Measurements from ENCODE around the gene DDX20.
A peak's percentile ranks its signal among the peaks of the same experiment; 100 is the strongest.

DDX20 gene, protein sequence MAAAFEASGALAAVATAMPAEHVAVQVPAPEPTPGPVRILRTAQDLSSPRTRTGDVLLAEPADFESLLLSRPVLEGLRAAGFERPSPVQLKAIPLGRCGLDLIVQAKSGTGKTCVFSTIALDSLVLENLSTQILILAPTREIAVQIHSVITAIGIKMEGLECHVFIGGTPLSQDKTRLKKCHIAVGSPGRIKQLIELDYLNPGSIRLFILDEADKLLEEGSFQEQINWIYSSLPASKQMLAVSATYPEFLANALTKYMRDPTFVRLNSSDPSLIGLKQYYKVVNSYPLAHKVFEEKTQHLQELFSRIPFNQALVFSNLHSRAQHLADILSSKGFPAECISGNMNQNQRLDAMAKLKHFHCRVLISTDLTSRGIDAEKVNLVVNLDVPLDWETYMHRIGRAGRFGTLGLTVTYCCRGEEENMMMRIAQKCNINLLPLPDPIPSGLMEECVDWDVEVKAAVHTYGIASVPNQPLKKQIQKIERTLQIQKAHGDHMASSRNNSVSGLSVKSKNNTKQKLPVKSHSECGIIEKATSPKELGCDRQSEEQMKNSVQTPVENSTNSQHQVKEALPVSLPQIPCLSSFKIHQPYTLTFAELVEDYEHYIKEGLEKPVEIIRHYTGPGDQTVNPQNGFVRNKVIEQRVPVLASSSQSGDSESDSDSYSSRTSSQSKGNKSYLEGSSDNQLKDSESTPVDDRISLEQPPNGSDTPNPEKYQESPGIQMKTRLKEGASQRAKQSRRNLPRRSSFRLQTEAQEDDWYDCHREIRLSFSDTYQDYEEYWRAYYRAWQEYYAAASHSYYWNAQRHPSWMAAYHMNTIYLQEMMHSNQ

GRCh38 chr1:111755331-111756123, at the start of gene DDX20:
Gene DDX20 (plus strand): TSS chr1:111755901. CDS start chr1:111755925, 24 bp downstream.
- peak; percentile 82 to 91 for DNase-seq (ENCODE audit: low read depth in 2 of 2)

DNA sequence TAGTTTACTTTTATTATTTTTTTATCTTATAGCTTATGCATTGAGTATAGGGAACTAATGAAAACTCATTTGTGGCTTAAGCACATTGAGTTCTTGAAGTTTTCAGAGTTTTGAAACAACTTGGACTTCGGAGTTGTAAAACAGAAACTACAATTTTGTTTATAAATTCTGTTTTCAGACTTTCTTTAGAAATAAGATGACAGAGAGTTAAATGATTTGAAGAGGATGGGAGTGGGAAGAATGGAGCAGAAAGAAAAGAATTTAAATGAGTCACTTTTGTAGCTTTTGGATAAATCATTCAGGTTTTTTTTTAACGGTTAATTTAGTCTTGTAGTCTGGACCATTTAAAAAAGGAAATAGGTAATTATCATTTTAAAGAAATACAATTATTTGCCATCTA, 48.8 kb upstream of the DDX20 start:
- DNase-seq (ENCODE audit: low read depth in 2 of 2) = no peak

- no peak for DNase-seq (ENCODE audit: low read depth in 2 of 2)
These were observed 47.8 kb upstream of the DDX20 start for GRCh38 chr1:111707906-111708305.

- no peak for DNase-seq (ENCODE audit: low read depth in 2 of 2)
These were observed 45.7 kb upstream of the DDX20 start for GRCh38 chr1:111709986-111710385.

DNA sequence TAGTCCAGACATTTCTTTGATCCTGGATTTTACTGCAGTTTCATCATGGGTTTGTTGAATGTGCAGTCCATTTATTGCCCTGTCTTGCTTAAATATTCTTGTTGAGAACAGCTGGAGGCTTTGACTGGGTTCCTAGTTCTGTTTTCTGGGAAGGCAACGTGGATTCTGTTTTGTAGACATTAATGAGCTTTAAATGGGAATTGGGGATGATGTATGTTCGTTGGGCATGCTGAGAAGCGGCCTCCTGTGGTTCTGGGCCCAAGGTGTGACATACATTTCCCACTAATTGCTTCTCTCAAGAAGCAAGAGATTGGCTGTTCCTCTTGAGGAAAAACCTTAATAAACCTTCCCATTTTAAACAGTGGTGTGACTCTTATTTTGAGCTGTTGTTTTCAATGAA, 39.4 kb upstream of the DDX20 start:
- DNase-seq (ENCODE audit: low read depth in 2 of 2) = no peak

GRCh38 chr1:111717450-111717849, 38.3 kb upstream of the DDX20 start:
- DNase-seq (ENCODE audit: low read depth in 2 of 2) = no peak

DNA sequence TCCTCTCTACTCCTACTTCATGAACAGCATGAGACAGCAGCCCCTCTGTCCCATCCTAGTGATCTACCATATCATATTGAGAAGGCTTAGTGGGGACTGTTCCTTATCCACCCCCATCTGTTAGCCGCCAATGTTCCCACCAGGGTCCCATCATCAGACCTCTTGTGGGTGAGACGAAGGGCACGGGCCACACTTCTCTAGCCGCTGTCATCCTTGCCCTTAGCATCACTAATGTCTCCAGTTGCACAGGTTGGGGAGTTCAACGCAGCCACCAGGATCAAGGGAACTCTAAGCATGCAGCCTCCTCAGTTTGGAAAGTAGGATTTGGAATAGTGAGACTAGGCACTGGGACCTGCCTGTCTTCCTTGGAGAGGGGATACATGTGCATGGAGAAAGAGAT, 36.6 kb upstream of the DDX20 start:
- DNase-seq (ENCODE audit: low read depth in 2 of 2) = no peak

GRCh38 chr1:111719674-111720132, 36.0 kb upstream of the DDX20 start:
- DNase-seq (ENCODE audit: low read depth in 2 of 2) = no peak

DNA sequence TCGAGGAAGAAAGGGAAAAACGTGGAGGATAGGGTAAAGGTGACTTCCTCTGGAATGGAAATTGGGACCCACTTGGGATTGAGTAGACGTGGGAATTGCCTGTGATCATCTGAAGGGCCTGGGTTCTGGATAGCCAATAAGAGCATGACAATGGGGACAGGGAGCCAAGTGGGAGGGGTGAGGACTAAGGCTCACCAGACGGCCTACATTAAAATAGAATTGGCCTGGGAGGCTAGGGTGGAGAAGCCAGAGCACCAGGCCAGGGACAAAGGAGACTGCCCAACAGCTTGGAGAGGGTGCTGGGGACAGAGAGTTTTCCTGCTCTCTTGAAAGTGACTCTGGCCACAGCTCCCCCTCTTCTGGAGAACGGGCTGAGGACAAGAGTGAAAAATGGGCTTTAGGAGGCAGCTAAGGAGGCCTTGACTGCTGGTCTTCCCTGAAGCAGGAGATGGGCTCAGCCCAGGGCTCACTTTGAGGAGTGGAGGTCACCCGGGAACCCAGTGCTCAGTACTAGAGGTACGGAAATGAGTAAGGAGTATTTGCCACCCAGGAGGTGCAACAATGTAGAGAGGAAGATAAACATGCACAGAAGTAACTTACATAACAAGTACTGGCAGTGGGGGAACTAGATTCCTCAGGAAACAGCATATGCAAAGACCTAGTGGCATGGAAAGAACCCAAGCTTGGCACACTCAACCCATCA, 35.3 kb upstream of the DDX20 start:
- no peak for DNase-seq (ENCODE audit: low read depth in 2 of 2)

- DNase-seq (ENCODE audit: low read depth in 2 of 2) = no peak
These were observed 34.5 kb upstream of the DDX20 start for GRCh38 chr1:111720977-111721786.

DNA sequence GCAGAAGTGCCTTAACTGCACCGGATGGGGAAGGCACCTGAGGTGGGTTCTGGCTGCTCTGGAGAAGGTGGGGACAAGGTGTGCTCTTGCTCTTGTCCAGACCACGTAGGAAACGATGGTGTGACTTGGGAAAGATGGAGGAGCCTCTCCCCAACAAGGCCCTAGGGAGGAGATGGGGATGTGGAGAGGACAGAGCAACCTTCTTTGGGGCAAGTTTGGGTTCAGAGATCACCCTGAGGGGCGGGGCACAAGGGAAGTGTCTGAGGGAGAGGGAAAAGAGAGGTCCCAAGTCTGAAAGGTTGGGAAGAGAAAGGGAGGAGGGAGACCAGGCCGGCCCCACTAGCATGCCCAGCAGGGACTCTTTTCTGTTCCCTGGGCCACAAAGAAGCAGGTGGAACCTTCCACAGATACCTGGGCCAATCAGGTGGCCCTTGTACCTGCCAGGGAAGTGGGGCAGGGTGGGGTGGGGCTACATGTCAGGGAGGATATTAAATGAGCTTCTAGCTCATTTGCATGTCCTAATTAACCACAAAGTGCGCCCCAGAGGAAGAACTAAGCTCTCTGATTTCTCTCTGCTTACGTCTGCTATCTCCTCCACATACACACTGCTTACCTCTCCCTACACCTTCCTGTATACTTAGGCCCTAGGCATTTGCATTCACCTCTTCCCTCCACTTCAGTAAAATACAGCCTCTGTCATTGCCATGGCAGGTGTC, 32.5 kb upstream of the DDX20 start:
- no peak for DNase-seq (ENCODE audit: low read depth in 2 of 2)

GRCh38 chr1:111723871-111724270, 31.8 kb upstream of the DDX20 start:
- no peak for DNase-seq (ENCODE audit: low read depth in 2 of 2)

- no peak for DNase-seq (ENCODE audit: low read depth in 2 of 2)
These were observed 30.5 kb upstream of the DDX20 start for GRCh38 chr1:111725192-111725591.

GRCh38 chr1:111727056-111727455, 28.6 kb upstream of the DDX20 start:
- no peak for DNase-seq (ENCODE audit: low read depth in 2 of 2)

DNA sequence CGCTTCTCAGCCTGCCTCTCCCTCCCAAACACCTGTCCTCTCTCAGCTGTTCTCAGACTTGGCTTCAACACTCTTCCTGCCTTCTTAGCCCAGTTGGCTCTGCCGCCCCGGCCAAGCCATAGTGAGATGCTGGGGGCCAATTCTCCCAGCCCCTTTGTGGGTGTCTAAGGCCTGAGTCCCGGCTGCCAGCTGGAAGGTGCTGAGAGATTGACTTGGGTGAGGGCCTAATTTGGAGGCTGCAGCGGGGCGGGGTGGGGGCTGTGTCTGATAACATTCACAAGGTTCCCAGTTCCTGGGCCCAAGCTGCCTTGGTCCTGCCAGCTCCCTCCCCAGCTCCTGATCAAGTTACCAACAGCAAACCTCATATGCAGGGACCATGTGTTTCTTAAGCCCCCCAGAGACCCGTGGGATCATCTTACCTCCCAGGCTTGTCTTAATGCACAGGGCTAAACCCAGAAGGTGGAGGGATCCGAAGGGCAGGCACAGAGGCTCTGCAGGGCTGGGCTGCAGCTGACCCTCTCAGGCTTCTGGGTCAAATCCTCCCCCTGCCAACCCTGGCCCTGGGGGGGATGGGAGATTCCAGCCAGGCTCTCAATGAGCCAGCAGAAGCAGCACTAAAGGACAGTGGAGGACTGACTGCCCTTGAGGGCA, 26.3 kb upstream of the DDX20 start:
- DNase-seq (ENCODE audit: low read depth in 2 of 2) = no peak

GRCh38 chr1:111729946-111730681, 25.6 kb upstream of the DDX20 start:
- DNase-seq (ENCODE audit: low read depth in 2 of 2) = no peak

DNA sequence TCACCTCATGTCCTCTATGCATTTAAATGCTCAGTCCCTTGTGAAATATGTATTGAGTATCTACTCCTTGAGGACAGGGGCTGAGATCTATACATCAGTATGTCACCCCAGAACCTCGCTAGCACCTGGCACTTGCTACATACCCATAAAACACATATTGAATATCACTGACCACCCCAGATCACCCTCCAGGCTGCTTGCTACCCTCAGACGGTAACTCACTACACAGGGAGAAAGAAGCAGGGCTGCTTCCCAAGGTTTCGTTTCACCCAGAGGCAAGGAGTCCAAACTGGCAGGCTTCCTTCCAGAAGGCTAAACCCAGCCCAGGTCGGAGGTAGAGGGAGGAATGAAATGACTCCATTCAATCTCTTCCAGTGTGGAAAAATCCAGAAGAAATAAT, 25.0 kb upstream of the DDX20 start:
- no peak for DNase-seq (ENCODE audit: low read depth in 2 of 2)

DNA sequence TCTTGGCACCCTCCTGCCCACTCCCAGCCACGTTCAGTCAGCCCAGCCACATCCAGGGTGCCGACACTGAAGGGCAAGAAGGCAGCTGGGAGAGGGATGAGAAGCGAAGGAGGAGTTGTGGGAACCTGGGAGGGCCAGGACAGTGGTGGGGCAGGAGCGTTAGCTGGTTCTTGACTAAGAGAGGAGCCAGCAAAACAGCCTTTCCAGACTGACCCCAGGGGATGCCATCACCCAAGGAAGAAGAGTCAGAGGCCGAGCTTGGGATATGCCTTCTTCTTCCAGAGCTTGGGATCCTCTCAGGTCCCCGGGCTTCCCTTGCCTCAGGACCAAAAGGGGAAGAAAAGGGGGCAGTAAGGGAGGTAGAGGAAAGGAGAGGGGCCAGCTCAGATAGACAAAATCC, 23.7 kb upstream of the DDX20 start:
- DNase-seq (ENCODE audit: low read depth in 2 of 2) = no peak

DNA sequence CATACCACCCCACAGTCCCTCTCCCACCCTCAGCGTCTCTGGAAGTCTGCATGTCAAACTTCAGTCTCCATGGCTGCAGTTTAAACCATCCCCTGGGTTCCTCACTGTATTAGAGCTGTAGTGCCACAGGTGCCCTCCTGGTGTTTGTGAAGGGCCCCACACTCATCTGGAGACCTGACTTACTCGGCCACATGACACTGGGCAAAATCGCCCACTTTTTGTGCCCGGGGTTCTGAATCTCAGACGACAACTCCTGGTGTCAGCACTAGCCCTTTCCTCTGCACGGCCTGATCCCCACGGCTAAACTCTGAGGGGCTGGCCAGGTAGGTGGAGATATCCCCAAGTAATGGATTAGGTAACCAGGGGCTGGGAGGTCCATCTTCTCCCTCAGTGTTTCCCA, 23.0 kb upstream of the DDX20 start:
- no peak for DNase-seq (ENCODE audit: low read depth in 2 of 2)

Data from stimulated activated CD8-positive, alpha-beta memory T cell treated with anti-CD3 and anti-CD28 coated beads, Interleukin-7, amount 100 ng/mL, for 4 hours (primary cell).